ENCODE measurements around the gene HAGHL. TPM values are rescaled to one million over a fixed set of nuclear protein-coding genes. Genes with fewer than 3 reads are reported as not detected.

Gene HAGHL
- polyA plus RNA-seq, 1 donor (not counting 4 experiments of a cell fraction or from before 2014, with no cell fraction given): 8.0 TPM

DNA sequence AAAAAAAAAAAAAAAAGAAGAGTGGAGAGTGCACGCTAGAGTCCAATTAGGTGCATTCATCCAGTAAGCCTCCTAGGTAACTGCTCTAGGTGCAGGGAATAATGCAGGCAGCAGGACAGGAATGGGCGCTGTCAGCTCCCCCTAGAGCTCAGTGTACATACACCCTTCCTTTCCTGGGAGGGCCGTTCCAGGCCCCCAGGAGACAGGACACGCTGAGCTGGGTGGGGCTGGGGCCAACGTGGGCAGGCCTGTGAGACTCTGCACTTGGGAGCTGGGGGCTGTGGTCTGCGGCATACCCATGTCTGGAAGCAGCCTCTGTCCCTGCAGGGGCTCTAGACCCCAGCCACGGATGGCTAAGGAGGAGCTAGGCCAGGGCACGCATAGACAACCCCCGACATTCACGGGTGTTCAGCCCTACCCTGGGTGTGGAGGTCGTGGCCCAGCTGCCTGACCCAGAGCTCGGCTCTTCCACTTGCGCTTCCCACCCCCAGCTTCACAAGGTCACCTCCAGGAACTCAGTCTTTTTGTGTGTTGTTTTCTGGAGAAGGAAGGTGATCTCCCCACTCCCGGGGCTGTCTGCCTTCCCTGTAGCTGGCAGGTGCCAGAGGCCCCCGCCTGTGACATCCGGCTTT lies 7.0 kb upstream of the HAGHL start:
- H3K79me2 ChIP-seq (ENCODE audit: control insufficient read depth, insufficient read depth, low read length): peaks cover 8% of the 10 kb centered on the region
- H3K9me1 ChIP-seq (ENCODE audit: control insufficient read depth, extremely low read depth, insufficient read depth, low read length): peaks cover 2% of the 10 kb centered on the region
- peak overlapping the region; percentile 60 to 83 (median 81) for H3K4me3 ChIP-seq (ENCODE audit: control insufficient read depth in 2 of 3, extremely low read depth in 1 of 3, insufficient read depth in 2 of 3, low read depth in 1 of 3, low read length in 3 of 3)
- H3K4me1 ChIP-seq (ENCODE audit: control insufficient read depth, extremely low read depth, insufficient read depth, low read length): peaks cover 19% of the 10 kb centered on the region
- peak; percentile 26 for FAIRE-seq
- dilution Hi-C loops (cut with MboI; ENCODE audit: extremely low pct_ligation_motif_present, low sequenced_read_pairs): no loop called here
- peak overlapping the region; percentile 79 for H3K9ac ChIP-seq (ENCODE audit: control insufficient read depth, extremely low read depth, insufficient read depth, low read length)
- no peak overlapping the region for H2AFZ ChIP-seq (ENCODE audit: control insufficient read depth, low read length)
- no peaks in the 10 kb centered on the region for H3K27me3 ChIP-seq (ENCODE audit: control insufficient read depth, extremely low read depth, insufficient read depth, low read length)
- H3K36me3 ChIP-seq (ENCODE audit: control insufficient read depth in 2 of 2, extremely low read depth in 1 of 2, insufficient read depth in 2 of 2, low read length in 2 of 2): peaks cover 0 to 1% of the 10 kb centered on the region in 2 experiments
- H3K27ac ChIP-seq (ENCODE audit: control insufficient read depth, insufficient read depth, low read length): peak overlapping the region; percentile 66
- H3K9me3 ChIP-seq (ENCODE audit: control insufficient read depth, low read depth, low read length): no peaks in the 10 kb centered on the region
- TF ChIP-seq EZH2 (IDR thresholded peaks at IDR 0.05; ENCODE audit: low read length): no peak
- TF ChIP-seq, protein P1, sequence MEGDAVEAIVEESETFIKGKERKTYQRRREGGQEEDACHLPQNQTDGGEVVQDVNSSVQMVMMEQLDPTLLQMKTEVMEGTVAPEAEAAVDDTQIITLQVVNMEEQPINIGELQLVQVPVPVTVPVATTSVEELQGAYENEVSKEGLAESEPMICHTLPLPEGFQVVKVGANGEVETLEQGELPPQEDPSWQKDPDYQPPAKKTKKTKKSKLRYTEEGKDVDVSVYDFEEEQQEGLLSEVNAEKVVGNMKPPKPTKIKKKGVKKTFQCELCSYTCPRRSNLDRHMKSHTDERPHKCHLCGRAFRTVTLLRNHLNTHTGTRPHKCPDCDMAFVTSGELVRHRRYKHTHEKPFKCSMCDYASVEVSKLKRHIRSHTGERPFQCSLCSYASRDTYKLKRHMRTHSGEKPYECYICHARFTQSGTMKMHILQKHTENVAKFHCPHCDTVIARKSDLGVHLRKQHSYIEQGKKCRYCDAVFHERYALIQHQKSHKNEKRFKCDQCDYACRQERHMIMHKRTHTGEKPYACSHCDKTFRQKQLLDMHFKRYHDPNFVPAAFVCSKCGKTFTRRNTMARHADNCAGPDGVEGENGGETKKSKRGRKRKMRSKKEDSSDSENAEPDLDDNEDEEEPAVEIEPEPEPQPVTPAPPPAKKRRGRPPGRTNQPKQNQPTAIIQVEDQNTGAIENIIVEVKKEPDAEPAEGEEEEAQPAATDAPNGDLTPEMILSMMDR (optimal IDR thresholded peaks at IDR 0.05 in 1 of 3, IDR thresholded peaks at IDR 0.05 in 1 of 3, conservative IDR thresholded peaks at IDR 0.05 in 1 of 3; ENCODE audit: extremely low read depth in 1 of 3, insufficient read depth in 2 of 3, low read length in 3 of 3): peak; percentile 49 to 65 (median 57)
- H4K20me1 ChIP-seq (ENCODE audit: control insufficient read depth, extremely low read depth, insufficient read depth, low read length): peaks cover 7% of the 10 kb centered on the region
- no peak for DNase-seq (ENCODE audit: low read depth, low spot score)
- peak overlapping the region; percentile 76 for H3K4me2 ChIP-seq (ENCODE audit: control insufficient read depth, extremely low read depth, insufficient read depth, low read depth, low read length)

DNA sequence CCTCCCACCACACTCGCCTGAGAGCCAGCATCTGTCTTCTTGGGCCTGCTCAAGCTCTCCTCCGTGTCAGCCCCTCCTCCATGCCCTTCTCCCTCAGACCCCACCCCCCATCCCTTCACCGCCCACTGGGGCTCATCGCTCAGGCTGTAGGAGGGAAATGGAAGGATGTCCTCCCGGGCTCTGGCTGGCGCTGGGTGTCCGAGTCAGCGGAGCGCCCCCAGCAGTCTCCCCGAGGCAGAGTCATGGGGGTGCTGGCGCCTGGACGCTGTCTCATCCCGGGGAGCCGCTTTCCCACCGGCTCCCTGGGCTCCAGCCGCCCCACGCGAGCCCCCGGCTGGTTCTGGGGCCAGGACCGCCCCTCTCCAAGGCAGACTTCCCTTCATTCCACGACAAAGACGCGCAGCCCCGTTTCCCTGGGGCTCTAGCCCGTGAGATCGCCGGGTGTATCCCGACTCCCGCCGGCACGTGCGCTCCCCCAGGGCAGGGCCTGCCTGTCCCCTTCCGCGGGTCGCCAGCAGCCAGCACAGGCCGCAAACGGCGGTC lies 6.4 kb upstream of the HAGHL start:
- H2AFZ ChIP-seq (ENCODE audit: control insufficient read depth, low read length): peak overlapping the region; percentile 40
- peaks cover 2% of the 10 kb centered on the region for H3K9me1 ChIP-seq (ENCODE audit: control insufficient read depth, extremely low read depth, insufficient read depth, low read length)
- peaks cover 7% of the 10 kb centered on the region for H4K20me1 ChIP-seq (ENCODE audit: control insufficient read depth, extremely low read depth, insufficient read depth, low read length)
- DNase-seq (ENCODE audit: low read depth, low spot score) (no peak), FAIRE-seq (no peak)
- H3K9me3 ChIP-seq (ENCODE audit: control insufficient read depth, low read depth, low read length): no peaks in the 10 kb centered on the region
- H3K27me3 ChIP-seq (ENCODE audit: control insufficient read depth, extremely low read depth, insufficient read depth, low read length): no peaks in the 10 kb centered on the region
- H3K9ac ChIP-seq (ENCODE audit: control insufficient read depth, extremely low read depth, insufficient read depth, low read length): peak overlapping the region; percentile 79
- H3K4me3 ChIP-seq (ENCODE audit: control insufficient read depth in 2 of 3, extremely low read depth in 1 of 3, insufficient read depth in 2 of 3, low read depth in 1 of 3, low read length in 3 of 3): peak overlapping the region; percentile 60 to 83 (median 81)
- peaks cover 8% of the 10 kb centered on the region for H3K79me2 ChIP-seq (ENCODE audit: control insufficient read depth, insufficient read depth, low read length)
- TF ChIP-seq, protein P1 (optimal IDR thresholded peaks at IDR 0.05 in 1 of 3, IDR thresholded peaks at IDR 0.05 in 1 of 3, conservative IDR thresholded peaks at IDR 0.05 in 1 of 3; ENCODE audit: extremely low read depth in 1 of 3, insufficient read depth in 2 of 3, low read length in 3 of 3): peak in 2 of 3 experiments; percentile 2 to 31
- TF ChIP-seq EZH2 (IDR thresholded peaks at IDR 0.05; ENCODE audit: low read length): no peak
- H3K27ac ChIP-seq (ENCODE audit: control insufficient read depth, insufficient read depth, low read length): peak overlapping the region; percentile 66
- peak overlapping the region; percentile 76 for H3K4me2 ChIP-seq (ENCODE audit: control insufficient read depth, extremely low read depth, insufficient read depth, low read depth, low read length)
- dilution Hi-C loops (cut with MboI; ENCODE audit: extremely low pct_ligation_motif_present, low sequenced_read_pairs): no loop called here
- H3K36me3 ChIP-seq (ENCODE audit: control insufficient read depth in 2 of 2, extremely low read depth in 1 of 2, insufficient read depth in 2 of 2, low read length in 2 of 2): peaks cover 0 to 1% of the 10 kb centered on the region in 2 experiments
- H3K4me1 ChIP-seq (ENCODE audit: control insufficient read depth, extremely low read depth, insufficient read depth, low read length): peaks cover 19% of the 10 kb centered on the region

Measured in keratinocyte (primary cell).